ENCODE measurements around the gene ARGFX. TPM values are rescaled to one million over a fixed set of nuclear protein-coding genes. Genes with fewer than 3 reads are reported as not detected.

Gene ARGFX
- total and polyA plus RNA-seq, 2 of the 13 experiments (the other 11 are each of a cell fraction or from before 2014, with no cell fraction given), result not detected

GRCh38 chr3:121545574-121546455, 21.9 kb upstream of the ARGFX start, which contains the start of gene POLQ (continued):
- TF ChIP-seq NFAT5 (CRISPR knock-in tag; IDR thresholded peaks at IDR 0.05) (no peak), ZFP41 (CRISPR knock-in tag; IDR thresholded peaks at IDR 0.05; ENCODE audit: borderline replicate concordance) (no peak), ZNF687 (CRISPR knock-in tag; IDR thresholded peaks at IDR 0.05) (peak; percentile 80), ZNF276 (CRISPR knock-in tag; IDR thresholded peaks at IDR 0.05; ENCODE audit: low read depth) (no peak), POGK (CRISPR knock-in tag; conservative IDR thresholded peaks at IDR 0.05) (0 out of 2 replicates have a peak, but pooled peaks have one; percentile 60), HMGXB4 (CRISPR knock-in tag; IDR thresholded peaks at IDR 0.05; ENCODE audit: borderline replicate concordance in 1 of 2, low read depth in 1 of 2) (peak; percentile 7 to 48; a peak in 2 of 4 replicates), ZNF124 (CRISPR knock-in tag; IDR thresholded peaks at IDR 0.05) (0 out of 2 replicates have a peak, but pooled peaks have one; percentile 29), FOXP4 (CRISPR knock-in tag; IDR thresholded peaks at IDR 0.05) (peak; percentile 55; the same call in 1 of the 2 replicates)

Data from HepG2 (cell line).